ENCODE data around the gene MYZAP. TPM values are rescaled to one million over a fixed set of nuclear protein-coding genes. Genes with fewer than 3 reads are reported as not detected.

The MYZAP gene
- total RNA-seq, 1 experiment from 2014 or later: 5.1 TPM

- peaks cover 7% of the 10 kb centered on the region for H3K36me3 Mint-ChIP-seq (ENCODE audit: insufficient read depth, unreplicated experiment)
These were observed 20.7 kb upstream of the MYZAP start for GRCh38 chr15:57570994-57571393.

GRCh38 chr15:57571725-57572124 lies 20.0 kb upstream of the MYZAP start:
- Mint-ChIP-seq H3K27ac (ENCODE audit: unreplicated experiment) (peak overlapping the region; percentile 93), H3K4me3 (ENCODE audit: low read depth, unreplicated experiment) (no peak overlapping the region), H3K9me3 (ENCODE audit: low read depth, unreplicated experiment) (peaks cover 4% of the 10 kb centered on the region), H3K36me3 (ENCODE audit: insufficient read depth, unreplicated experiment) (peaks cover 7% of the 10 kb centered on the region), H3K4me1 (ENCODE audit: low read depth, unreplicated experiment) (peaks cover 28% of the 10 kb centered on the region), H3K27me3 (ENCODE audit: unreplicated experiment) (no peaks in the 10 kb centered on the region)
- no peak for TF ChIP-seq CTCF (IDR thresholded peaks at IDR 0.05; ENCODE audit: unreplicated experiment)
- intact Hi-C loops (cut with micrococcal nuclease; ENCODE audit: unreplicated experiment): no loop called here
- BruUV-seq (replicated peaks): no TSS peak
- CTCF ChIA-PET: interaction anchor here (1.3 kb wide), 1 partner anchor 18 kb away, joined by 3 read pairs; no protein-coding TSS in a partner anchor
- DNase-seq: no peak

More at GRCh38 chr15:57570994-57571393, 20.7 kb upstream of the MYZAP start:
- peaks cover 28% of the 10 kb centered on the region for H3K4me1 Mint-ChIP-seq (ENCODE audit: low read depth, unreplicated experiment)
- no peaks in the 10 kb centered on the region for H3K27me3 Mint-ChIP-seq (ENCODE audit: unreplicated experiment)
- intact Hi-C loops (cut with micrococcal nuclease; ENCODE audit: unreplicated experiment): no loop called here
- TF ChIP-seq CTCF (IDR thresholded peaks at IDR 0.05; ENCODE audit: unreplicated experiment): no peak
- BruUV-seq (replicated peaks): no TSS peak
- CTCF ChIA-PET: interaction anchor here (0.6 to 1.3 kb wide), 3 partner anchors 19 to 41 kb away, joined by 3 read pairs; no protein-coding TSS in a partner anchor
- H3K27ac Mint-ChIP-seq (ENCODE audit: unreplicated experiment): peak overlapping the region; percentile 93
- DNase-seq: peak; percentile 26
- peak overlapping the region; percentile 9 for H3K4me3 Mint-ChIP-seq (ENCODE audit: low read depth, unreplicated experiment)
- peaks cover 4% of the 10 kb centered on the region for H3K9me3 Mint-ChIP-seq (ENCODE audit: low read depth, unreplicated experiment)

GRCh38 chr15:57572468-57572867 lies 19.2 kb upstream of the MYZAP start:
- CTCF ChIA-PET: no interaction called here
- Mint-ChIP-seq H3K4me3 (ENCODE audit: low read depth, unreplicated experiment) (no peak overlapping the region), H3K4me1 (ENCODE audit: low read depth, unreplicated experiment) (peaks cover 28% of the 10 kb centered on the region), H3K9me3 (ENCODE audit: low read depth, unreplicated experiment) (peaks cover 4% of the 10 kb centered on the region), H3K27me3 (ENCODE audit: unreplicated experiment) (peaks cover 5% of the 10 kb centered on the region), H3K27ac (ENCODE audit: unreplicated experiment) (no peak overlapping the region), H3K36me3 (ENCODE audit: insufficient read depth, unreplicated experiment) (peaks cover 7% of the 10 kb centered on the region)
- no TSS peak for BruUV-seq (replicated peaks)
- DNase-seq: no peak
- TF ChIP-seq CTCF (IDR thresholded peaks at IDR 0.05; ENCODE audit: unreplicated experiment): no peak
- intact Hi-C loops (cut with micrococcal nuclease; ENCODE audit: unreplicated experiment): no loop called here

- H3K27me3 Mint-ChIP-seq (ENCODE audit: unreplicated experiment): peaks cover 11% of the 10 kb centered on the region
- no peak overlapping the region for H3K4me3 Mint-ChIP-seq (ENCODE audit: low read depth, unreplicated experiment)
- H3K4me1 Mint-ChIP-seq (ENCODE audit: low read depth, unreplicated experiment): peaks cover 28% of the 10 kb centered on the region
- CTCF ChIA-PET: no interaction called here
- no TSS peak for BruUV-seq (replicated peaks)
- no peak overlapping the region for H3K27ac Mint-ChIP-seq (ENCODE audit: unreplicated experiment)
- intact Hi-C loops (cut with micrococcal nuclease; ENCODE audit: unreplicated experiment): no loop called here
- TF ChIP-seq CTCF (IDR thresholded peaks at IDR 0.05; ENCODE audit: unreplicated experiment): no peak
- peaks cover 4% of the 10 kb centered on the region for H3K9me3 Mint-ChIP-seq (ENCODE audit: low read depth, unreplicated experiment)
- no peak for DNase-seq
- H3K36me3 Mint-ChIP-seq (ENCODE audit: insufficient read depth, unreplicated experiment): peaks cover 7% of the 10 kb centered on the region
These were observed 18.6 kb upstream of the MYZAP start for GRCh38 chr15:57573151-57573550.
